SK-N-SH treated with all-trans-retinoic acid at 6 μM for 48 hours (cell line): ENCODE results near the gene GALNT5.

Experiments
- ATAC-seq: fragments of 200-7000 bp; cut with Tn5 transposase; 3 replicates; pipeline ENCODE4 v1.9.1; 2020; ENCODE audit warnings: mild to moderate bottlenecking, moderate library complexity
- ARNTL ChIP-seq: fragments of 450-650 bp; formaldehyde crosslinking; IDR thresholded peaks from 2 replicates; pipeline ENCODE4 v1.5.0; 2020; ENCODE audit warnings: low read depth, mild to moderate bottlenecking, moderate library complexity, borderline replicate concordance
- CREB5 ChIP-seq: fragments of 250-450 bp; sonication (Bioruptor Pico); IDR thresholded peaks from 2 replicates; pipeline ENCODE4 v1.5.1; 2020; ENCODE audit warnings: low read depth, mild to moderate bottlenecking, moderate library complexity
- CSRNP3 ChIP-seq: fragments of 250-450 bp; sonication (Bioruptor Pico); IDR thresholded peaks from 2 replicates; pipeline ENCODE4 v1.5.1; 2021; ENCODE audit warnings: mild to moderate bottlenecking, moderate library complexity
- ESRRG ChIP-seq: fragments of 250-450 bp; sonication (Bioruptor Pico); IDR thresholded peaks from 2 replicates; pipeline ENCODE4 v1.6.1; 2021; ENCODE audit warnings: mild to moderate bottlenecking
- GLIS3 ChIP-seq: fragments of 250-450 bp; sonication (Bioruptor Pico); IDR thresholded peaks from 2 replicates; pipeline ENCODE4 v1.5.0; 2020; ENCODE audit warnings: mild to moderate bottlenecking, moderate library complexity
- ISL1 ChIP-seq: fragments of 250-450 bp; sonication (Bioruptor Pico); IDR thresholded peaks from 2 replicates; pipeline ENCODE4 v2.1.2; 2022; ENCODE audit warnings: mild to moderate bottlenecking, moderate library complexity
- POU6F1 ChIP-seq: fragments of 250-450 bp; sonication (Bioruptor Pico); IDR thresholded peaks from 2 replicates; pipeline ENCODE4 v1.8.0; 2021; ENCODE audit warnings: low read depth, mild to moderate bottlenecking, moderate library complexity, borderline replicate concordance
- SNAI2 ChIP-seq: fragments of 250-450 bp; sonication (Bioruptor Pico); IDR thresholded peaks from 2 replicates; pipeline ENCODE4 v1.5.0; 2020; ENCODE audit warnings: mild to moderate bottlenecking, moderate library complexity
- TOX ChIP-seq: fragments of 250-450 bp; sonication (Bioruptor Pico); IDR thresholded peaks from 2 replicates; pipeline ENCODE4 v1.8.0; 2021; ENCODE audit warnings: mild to moderate bottlenecking, moderate library complexity, borderline replicate concordance
- TSHZ2 ChIP-seq: fragments of 250-450 bp; sonication (Bioruptor Pico); IDR thresholded peaks from 2 replicates; pipeline ENCODE4 v1.5.0; 2020; ENCODE audit warnings: mild to moderate bottlenecking, moderate library complexity
- ZC3H10 ChIP-seq: fragments of 250-450 bp; sonication (Bioruptor Pico); IDR thresholded peaks from 2 replicates; pipeline ENCODE4 v1.5.1; 2021; ENCODE audit warnings: mild to moderate bottlenecking, moderate library complexity
- ZFP3 ChIP-seq: fragments of 250-450 bp; sonication (Bioruptor Pico); IDR thresholded peaks from 2 replicates; pipeline ENCODE4 v1.5.0; 2020; ENCODE audit warnings: mild to moderate bottlenecking, moderate library complexity
- ZFP30 ChIP-seq: fragments of 450-650 bp; formaldehyde crosslinking; IDR thresholded peaks from 2 replicates; pipeline ENCODE4 v1.5.0; 2022; ENCODE audit warnings: mild to moderate bottlenecking, moderate library complexity
- ZNF70 ChIP-seq: fragments of 450-650 bp; formaldehyde crosslinking; IDR thresholded peaks from 2 replicates; pipeline ENCODE4 v1.5.0; 2020; ENCODE audit warnings: mild to moderate bottlenecking, moderate library complexity
- ZNF8 ChIP-seq: fragments of 450-650 bp; formaldehyde crosslinking; IDR thresholded peaks from 2 replicates; pipeline ENCODE4 v1.5.0; 2020; ENCODE audit warnings: mild to moderate bottlenecking, moderate library complexity

GALNT5 gene

GRCh38 chr2:157236404-157236803 is 21.1 kb upstream of the GALNT5 start:
- TF ChIP-seq ARNTL (CRISPR knock-in tag), result no peak
- no peak for TF ChIP-seq ZNF8 (CRISPR knock-in tag)
- no peak for TF ChIP-seq CSRNP3 (CRISPR knock-in tag)
- no peak for ATAC-seq

GRCh38 chr2:157238296-157238695 is 19.2 kb upstream of the GALNT5 start:
- no peak for ATAC-seq
- TF ChIP-seq ZFP30 (CRISPR knock-in tag) (no peak), ISL1 (CRISPR knock-in tag) (no peak)

GRCh38 chr2:157244691-157245090 is 12.8 kb upstream of the GALNT5 start:
- no peak for TF ChIP-seq ZFP30 (CRISPR knock-in tag)
- no peak for TF ChIP-seq SNAI2 (CRISPR knock-in tag)
- no peak for TF ChIP-seq TSHZ2 (CRISPR knock-in tag)
- no peak for TF ChIP-seq CREB5 (CRISPR knock-in tag)
- TF ChIP-seq ZNF70 (CRISPR knock-in tag), result no peak
- no peak for TF ChIP-seq GLIS3 (CRISPR knock-in tag)
- TF ChIP-seq ZNF8 (CRISPR knock-in tag), result no peak
- TF ChIP-seq POU6F1 (CRISPR knock-in tag), result no peak
- no peak for TF ChIP-seq ARNTL (CRISPR knock-in tag)
- TF ChIP-seq ZFP3 (CRISPR knock-in tag), result no peak
- no peak for TF ChIP-seq ESRRG (CRISPR knock-in tag)
- no peak for TF ChIP-seq ZC3H10
- no peak for TF ChIP-seq TOX (CRISPR knock-in tag)
- no peak for ATAC-seq

- TF ChIP-seq ZNF8 (CRISPR knock-in tag), result no peak
- no peak for TF ChIP-seq TSHZ2 (CRISPR knock-in tag)
- no peak for ATAC-seq
Measured at GRCh38 chr2:157245144-157245840, 12.2 kb upstream of the GALNT5 start.
